ENCODE measurements around the gene ALOX15.
"Not testable (repeated sequence)": the region's sequence is repeated elsewhere in the genome, so short reads cannot be mapped to it uniquely, and the experiment has no call there.

ALOX15 gene

DNA sequence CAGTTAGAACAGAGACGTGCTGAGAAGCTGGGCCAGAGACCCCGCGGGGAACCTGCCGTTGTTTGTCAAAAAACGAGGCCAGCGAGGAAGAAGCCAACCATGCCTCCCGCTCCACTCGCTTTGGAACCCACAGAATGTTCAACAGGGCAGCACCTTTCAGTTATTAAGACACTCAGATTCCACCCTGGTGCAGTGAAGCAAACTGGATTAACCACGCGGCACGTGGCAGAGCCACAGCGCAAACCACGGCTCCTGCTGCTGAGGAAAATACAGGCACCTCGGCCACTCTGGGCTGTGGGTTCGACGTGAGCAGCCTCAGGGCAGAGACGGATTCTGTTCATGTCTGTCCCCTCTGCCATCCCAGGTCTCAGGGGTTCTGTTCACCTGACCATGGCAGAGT lies 24.4 kb downstream of the ALOX15 start:
- no peak for DNase-seq (ENCODE audit: low spot score)

- no peak for DNase-seq (ENCODE audit: low spot score)
Measured at GRCh38 chr17:4616476-4616875, 25.0 kb downstream of the ALOX15 start.

- no peak for DNase-seq (ENCODE audit: low spot score)
Measured at GRCh38 chr17:4610656-4611055, 30.8 kb downstream of the ALOX15 start.

GRCh38 chr17:4610162-4610561 lies 31.3 kb downstream of the ALOX15 start:
- no peak for DNase-seq (ENCODE audit: low spot score)

- no peak for DNase-seq (ENCODE audit: low spot score)
Measured at GRCh38 chr17:4609761-4610160, 31.7 kb downstream of the ALOX15 start.

DNA sequence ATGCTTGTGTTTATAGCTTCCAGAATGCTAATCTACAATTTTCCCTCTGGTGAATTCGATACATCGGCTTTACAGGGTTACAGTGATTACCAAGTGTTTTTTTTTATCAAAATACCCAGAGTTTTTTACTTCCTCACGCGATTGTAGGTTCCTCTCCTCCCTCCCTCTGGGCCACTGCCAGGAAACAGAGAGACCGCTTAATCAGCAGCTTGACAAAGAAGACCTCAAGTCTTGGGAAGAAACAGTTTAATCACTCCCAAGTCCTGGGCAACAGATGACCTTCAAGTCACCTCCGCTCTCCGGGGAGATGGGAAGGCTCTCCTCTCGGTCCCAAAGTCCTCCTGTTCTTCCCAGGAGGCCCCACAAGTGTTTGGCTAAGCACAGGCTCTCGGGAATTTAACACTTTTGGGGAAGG lies 33.7 kb downstream of the ALOX15 start:
- peak; percentile 85 for DNase-seq (ENCODE audit: low spot score)

GRCh38 chr17:4607261-4607741 lies 34.2 kb downstream of the ALOX15 start:
- DNase-seq (ENCODE audit: low spot score) = no peak

GRCh38 chr17:4605826-4606225 lies 35.7 kb downstream of the ALOX15 start:
- DNase-seq (ENCODE audit: low spot score) = peak; percentile 46

- DNase-seq (ENCODE audit: low spot score) = not testable (repeated sequence)
Measured at GRCh38 chr17:4604736-4605135, 36.7 kb downstream of the ALOX15 start.

GRCh38 chr17:4604111-4604644 lies 37.3 kb downstream of the ALOX15 start:
- no peak for DNase-seq (ENCODE audit: low spot score)

GRCh38 chr17:4602041-4602440 lies 39.4 kb downstream of the ALOX15 start:
- no peak for DNase-seq (ENCODE audit: low spot score)

DNA sequence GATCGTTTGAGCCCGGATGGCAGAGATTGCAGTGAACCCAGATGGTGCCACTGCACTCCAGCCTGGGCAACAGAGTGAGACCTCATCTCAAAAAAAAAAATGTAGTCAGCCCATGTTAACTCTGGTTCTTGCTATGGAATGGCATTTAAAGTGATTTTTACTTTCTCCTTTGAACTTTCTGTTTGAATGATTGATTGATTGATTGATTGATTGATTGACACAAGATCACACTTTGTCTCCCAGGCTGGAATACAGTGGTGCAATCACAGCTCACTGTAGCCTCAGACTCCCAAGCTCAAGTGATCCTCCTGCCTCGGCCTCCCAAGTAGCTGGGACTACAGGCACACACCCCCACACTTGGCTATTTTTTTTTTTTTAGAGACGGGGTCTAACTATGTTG lies 40.2 kb downstream of the ALOX15 start:
- DNase-seq (ENCODE audit: low spot score) = no peak

DNA sequence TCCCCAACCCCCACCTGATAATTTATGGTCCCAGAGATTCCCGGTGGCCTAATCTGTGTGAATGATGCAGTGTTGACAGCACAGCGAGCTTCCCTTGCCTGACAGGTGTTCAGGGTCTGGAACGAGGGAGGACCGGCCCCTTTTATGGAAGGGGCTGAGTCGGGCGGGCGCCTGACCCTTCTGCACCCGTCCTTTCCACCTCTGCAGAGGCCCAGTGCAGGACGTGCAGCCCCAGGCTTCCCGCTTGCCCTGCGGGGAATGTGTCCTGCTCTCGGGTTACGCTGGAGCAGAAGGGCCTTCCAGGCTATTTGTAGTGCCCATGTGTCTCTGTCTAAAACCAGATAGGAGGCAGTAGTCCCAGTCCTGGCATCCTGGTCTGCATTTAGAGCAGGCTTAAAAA lies 40.9 kb downstream of the ALOX15 start:
- DNase-seq (ENCODE audit: low spot score) = no peak

DNA sequence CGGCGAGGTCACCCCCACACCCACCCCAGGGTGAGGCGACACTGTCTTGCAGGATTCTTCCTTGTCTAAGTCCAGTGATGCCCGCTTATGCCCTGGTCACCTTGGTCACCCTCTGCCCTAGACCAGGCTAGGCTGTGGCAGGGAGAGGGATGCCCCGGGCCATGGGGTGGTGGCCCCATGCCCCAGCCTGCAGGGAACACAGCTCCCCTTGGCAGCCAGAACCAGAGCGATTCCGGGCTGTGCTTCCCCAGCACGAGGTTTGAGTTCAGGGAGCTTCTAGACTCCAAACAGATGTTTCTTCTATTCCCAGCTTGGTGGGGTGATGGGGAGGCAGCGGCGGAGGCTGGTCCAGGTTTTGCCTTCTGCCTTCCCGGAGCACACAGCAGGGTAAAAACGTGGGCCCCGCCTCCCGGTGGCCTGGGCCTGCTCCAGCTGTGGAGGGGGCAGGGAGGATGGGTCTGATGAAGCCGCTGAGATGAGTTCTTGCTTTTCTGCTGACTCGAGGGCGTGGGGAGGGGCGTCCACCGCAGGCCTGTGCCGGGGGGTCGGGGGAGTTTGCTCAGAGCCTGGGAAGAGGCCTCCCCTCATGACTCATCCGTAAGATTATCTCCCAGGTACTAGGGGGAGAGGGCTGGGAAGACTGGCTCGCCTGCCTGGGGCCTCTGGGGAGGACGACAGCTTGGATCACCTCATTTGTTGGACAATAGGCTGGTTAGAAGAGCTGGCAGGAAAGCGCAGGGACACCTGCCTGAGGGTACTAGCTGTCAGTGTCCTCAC lies 41.8 kb downstream of the ALOX15 start:
- DNase-seq (ENCODE audit: low spot score) = no peak

DNA sequence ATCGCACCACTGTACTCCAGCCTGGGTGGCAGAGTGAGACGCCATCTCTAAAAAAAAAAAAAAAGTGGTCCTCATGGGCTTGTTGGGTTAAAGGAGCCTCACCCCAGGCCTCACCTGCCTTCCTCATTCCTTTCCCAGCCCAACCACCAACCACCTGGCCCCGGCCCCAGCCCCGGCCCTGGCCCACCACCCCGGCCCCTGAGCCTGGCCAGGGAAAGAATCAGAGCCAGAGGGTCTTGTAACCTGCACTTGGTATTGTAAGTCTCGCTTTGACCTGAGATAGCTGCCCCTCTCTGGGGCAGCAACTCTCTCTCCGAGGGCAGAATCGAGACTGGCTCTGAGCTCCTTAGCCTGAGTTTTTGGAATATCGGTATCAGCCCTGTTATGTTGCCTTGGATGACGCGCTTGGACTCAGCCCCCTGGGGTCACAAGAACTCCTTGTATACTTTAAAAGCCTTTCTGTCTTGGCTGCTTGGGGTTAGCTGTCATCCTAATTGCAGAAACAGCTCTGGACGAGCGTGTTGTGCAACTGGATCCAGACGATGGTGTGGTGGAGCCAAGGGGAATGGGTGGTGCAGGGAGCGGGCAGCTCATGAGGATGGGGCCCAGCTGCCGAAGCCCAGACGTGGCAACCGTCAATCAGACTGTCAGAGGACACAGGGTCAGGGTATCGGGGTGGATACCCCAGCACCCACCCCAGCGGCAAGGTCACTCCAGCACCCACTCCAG lies 42.5 kb downstream of the ALOX15 start:
- no peak for DNase-seq (ENCODE audit: low spot score)

GRCh38 chr17:4597975-4598374 lies 43.5 kb downstream of the ALOX15 start:
- no peak for DNase-seq (ENCODE audit: low spot score)

DNA sequence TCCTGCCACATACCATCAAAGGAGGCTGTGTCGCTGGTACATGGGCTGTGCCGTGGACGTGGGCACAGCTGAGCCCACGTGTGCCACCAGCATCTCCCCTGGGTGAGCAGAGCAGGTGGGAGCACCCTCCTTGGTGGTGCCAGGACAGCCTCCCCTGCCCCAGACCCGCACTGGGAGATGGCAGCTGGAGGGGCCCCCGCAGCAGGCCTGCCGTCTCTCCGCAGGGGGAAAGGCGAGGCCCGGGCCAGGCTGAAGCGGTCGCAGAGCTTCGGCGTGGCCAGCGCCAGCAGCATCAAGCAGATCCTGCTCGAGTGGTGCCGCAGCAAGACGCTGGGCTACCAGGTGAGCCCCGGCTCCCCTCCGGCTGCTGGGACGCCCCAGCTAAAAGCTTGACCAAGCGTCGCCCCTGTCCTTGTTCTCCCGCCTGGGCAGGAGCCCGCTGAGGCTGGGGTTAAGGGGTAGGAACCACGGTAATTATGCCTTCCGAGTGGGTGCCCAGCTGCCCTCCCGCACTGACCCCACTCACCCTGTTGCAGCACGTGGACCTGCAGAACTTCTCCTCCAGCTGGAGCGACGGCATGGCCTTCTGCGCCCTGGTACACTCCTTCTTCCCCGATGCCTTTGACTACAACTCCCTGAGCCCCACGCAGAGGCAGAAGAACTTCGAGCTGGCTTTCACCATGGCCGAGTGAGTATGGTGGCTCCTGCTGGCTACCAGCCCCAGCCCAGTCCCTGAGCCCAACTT lies 44.7 kb downstream of the ALOX15 start:
- no peak for DNase-seq (ENCODE audit: low spot score)

DNA sequence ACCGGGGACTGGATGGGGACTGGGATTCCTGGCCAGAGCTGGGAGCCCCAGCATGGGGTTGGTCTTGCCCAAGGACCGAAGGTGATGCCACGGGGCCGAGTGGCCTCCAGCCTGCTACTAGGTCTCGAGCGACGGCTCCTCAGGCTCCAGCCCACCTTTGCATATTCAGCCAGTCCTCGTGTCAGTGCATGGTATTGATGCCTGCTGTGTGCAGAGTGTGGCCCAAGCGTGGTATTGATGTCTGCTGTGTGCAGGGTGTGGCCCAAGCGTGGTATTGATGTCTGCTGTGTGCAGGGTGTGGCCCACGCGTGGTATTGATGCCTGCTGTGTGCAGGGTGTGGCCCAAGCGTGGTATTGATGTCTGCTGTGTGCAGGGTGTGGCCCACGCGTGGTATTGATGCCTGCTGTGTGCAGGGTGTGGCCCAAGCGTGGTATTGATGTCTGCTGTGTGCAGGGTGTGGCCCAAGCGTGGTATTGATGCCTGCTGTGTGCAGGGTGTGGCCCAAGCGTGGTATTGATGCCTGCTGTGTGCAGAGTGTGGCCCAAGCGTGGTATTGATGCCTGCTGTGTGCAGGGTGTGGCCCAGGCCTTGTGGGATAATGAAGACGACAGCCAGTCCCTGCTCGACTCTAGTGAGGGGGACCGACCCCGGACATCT lies 45.7 kb downstream of the ALOX15 start:
- DNase-seq (ENCODE audit: low spot score) = not testable (repeated sequence)

- no peak for DNase-seq (ENCODE audit: low spot score)
Measured at GRCh38 chr17:4594931-4595684, 46.4 kb downstream of the ALOX15 start.

GRCh38 chr17:4594406-4594805 lies 47.1 kb downstream of the ALOX15 start:
- no peak for DNase-seq (ENCODE audit: low spot score)

GRCh38 chr17:4593021-4593421 lies 48.5 kb downstream of the ALOX15 start:
- DNase-seq (ENCODE audit: low spot score) = no peak

Data from pons (tissue), 1 donor.